ENCODE measurements around the gene ZNF93. TPM values are rescaled to one million over a fixed set of nuclear protein-coding genes. Genes with fewer than 3 reads are reported as not detected.

ZNF93 gene
- 6.1 and 9.1 TPM in 2 replicates for total RNA-seq

GRCh38 chr19:19900729-19901444 lies at the start of gene ZNF93:
TSS of gene ZNF93 (plus strand) at chr19:19900946. CDS start at chr19:19901089, 143 bp downstream.

GRCh38 chr19:19865750-19866610 lies 34.8 kb upstream of the ZNF93 start, which contains the start of gene ZNF253:
TSS of gene ZNF253 (plus strand) at chr19:19865882. CDS start at chr19:19865997, 115 bp downstream.

Other genes with a start within 250 kb of the ZNF93 start
- gene ATP13A1, start 237.3 kb upstream of the ZNF93 start, total RNA-seq, result 46.9 and 51.2 TPM in 2 replicates
- gene ZNF101, start 232.1 kb upstream of the ZNF93 start, total RNA-seq, result 2.5 and 4.3 TPM in 2 replicates
- 1.7 and 2.2 TPM in 2 replicates for gene ZNF14, start 167.8 kb upstream of the ZNF93 start, total RNA-seq
- 6.5 and 18.7 TPM in 2 replicates for gene ZNF506, start 79.2 kb upstream of the ZNF93 start, total RNA-seq
- gene ZNF253, start 35.1 kb upstream of the ZNF93 start, total RNA-seq, result 3.9 and 7.9 TPM in 2 replicates
- gene ZNF682, start 138.6 kb downstream of the ZNF93 start, total RNA-seq, result 1.3 and 5.0 TPM in 2 replicates
- 1.8 and 5.2 TPM in 2 replicates for gene ZNF90, start 177.1 kb downstream of the ZNF93 start, total RNA-seq